Large intestine (tissue), 3 donors: ENCODE measurements around the gene TTC31. TPM values are rescaled to one million over a fixed set of nuclear protein-coding genes. Genes with fewer than 3 reads are reported as not detected.

Experiments used
- DNase-seq, 2 donors: peaks; one replicate each; pipeline versions ENCODE4 v3.0.0 to v3.0.0-alpha.2; 2013
- H3K27ac ChIP-seq: one replicate; pipeline ENCODE4 v1.5.1; 2013; ENCODE audit warnings: low read length
- H3K27me3 ChIP-seq: 2 replicates; pipeline ENCODE4 v1.6.1; 2013; ENCODE audit warnings: low read length; ENCODE audit not compliant: control insufficient read depth, insufficient read depth
- H3K36me3 ChIP-seq: 2 replicates; pipeline ENCODE4 v1.6.1; 2013; ENCODE audit warnings: low read length; ENCODE audit not compliant: control insufficient read depth, insufficient read depth
- H3K4me1 ChIP-seq: one replicate; pipeline ENCODE4 v1.6.1; 2013; ENCODE audit warnings: low read length; ENCODE audit not compliant: control insufficient read depth, insufficient read depth
- H3K4me3 ChIP-seq: one replicate; pipeline ENCODE4 v1.5.1; 2013; ENCODE audit warnings: low read length
- H3K9me3 ChIP-seq: one replicate; pipeline ENCODE4 v1.6.1; 2013; ENCODE audit warnings: mild to moderate bottlenecking, low read depth, low read length, moderate library complexity; ENCODE audit not compliant: control insufficient read depth
- whole genome bisulfite sequencing: methylation state at CpG from one replicate; pipeline ENCODE4 v1.1.5; 2013; ENCODE audit warnings: low lambda C conversion rate; ENCODE audit not compliant: insufficient coverage; 5-methylcytosine and 5-hydroxymethylcytosine counted together
- polyA plus RNA-seq: library from polyadenylated mRNA; unstranded; fragments of 120-200 nt; gene quantifications from one replicate; pipeline ENCODE4 v1.2.1, GENCODE V29; 2013

Gene TTC31
- polyA plus RNA-seq, 1 donor, result 51.4 TPM

DNA sequence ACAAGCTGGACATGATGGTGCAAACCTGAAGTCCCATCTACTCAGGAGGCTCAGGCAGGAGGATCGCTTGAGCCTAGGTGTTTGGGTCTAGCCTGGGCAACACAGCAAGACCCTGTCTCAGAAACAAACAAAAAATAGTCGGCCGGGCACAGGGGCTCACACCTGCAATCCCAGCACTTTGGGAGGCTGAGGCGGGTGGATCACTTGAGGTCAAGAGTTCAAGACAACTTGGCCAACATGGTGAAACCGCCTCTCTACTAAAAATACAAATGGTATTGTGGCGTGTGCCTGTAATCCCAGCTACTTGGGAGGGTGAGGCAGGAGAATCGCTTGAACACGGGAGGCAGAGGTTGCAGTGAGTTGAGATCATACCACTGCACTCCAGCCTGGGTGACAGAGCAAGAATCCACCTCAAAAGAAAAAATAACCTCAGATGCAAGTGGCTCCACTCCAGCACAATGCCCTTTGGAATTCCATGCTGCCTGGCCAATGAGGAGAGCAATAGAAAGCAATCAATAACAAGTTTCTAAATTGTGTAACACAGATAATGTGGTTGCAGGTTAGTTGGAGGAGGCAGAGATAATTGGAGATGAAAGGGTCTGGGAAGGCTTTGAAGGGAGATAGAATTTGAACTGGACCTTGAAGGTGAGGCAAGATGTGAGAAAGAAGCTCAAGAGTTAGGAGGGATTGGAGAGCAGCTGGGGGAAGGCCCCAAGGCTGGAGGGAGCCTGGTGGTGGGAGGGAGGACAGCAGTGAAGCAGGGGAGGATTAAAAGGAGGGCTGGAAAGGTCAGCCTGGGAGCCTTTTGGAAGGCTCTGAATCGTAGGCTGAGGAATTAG, 6.0 kb downstream of the TTC31 start:
- H3K9me3 ChIP-seq, result no peaks in the 10 kb centered on the region
- no peaks in the 10 kb centered on the region for H3K27me3 ChIP-seq
- H3K27ac ChIP-seq, result peak overlapping the region; percentile 88
- peaks cover 56% of the 10 kb centered on the region for H3K36me3 ChIP-seq
- H3K4me1 ChIP-seq, result peaks cover 55% of the 10 kb centered on the region
- no CpG with 5 or more reads among the region's 9 CpGs for WGBS
- H3K4me3 ChIP-seq, result no peak overlapping the region
- DNase-seq, result peak; percentile 91 to 97

- H3K36me3 ChIP-seq, result peaks cover 61% of the 10 kb centered on the region
- WGBS, result no CpG with 5 or more reads among the region's 9 CpGs
- no peak for DNase-seq
Observed at GRCh38 chr2:74489906-74490305, 7.0 kb downstream of the TTC31 start.

GRCh38 chr2:74491648-74492544, 9.0 kb downstream of the TTC31 start:
- H3K4me3 ChIP-seq, result no peak overlapping the region
- peaks cover 55% of the 10 kb centered on the region for H3K36me3 ChIP-seq
- H3K27ac ChIP-seq, result peak overlapping the region; percentile 88
- DNase-seq, result peak in 1 of 2 donors; percentile 81
- H3K9me3 ChIP-seq, result no peaks in the 10 kb centered on the region
- no CpG with 5 or more reads among the region's 12 CpGs for WGBS
- no peaks in the 10 kb centered on the region for H3K27me3 ChIP-seq
- peaks cover 68% of the 10 kb centered on the region for H3K4me1 ChIP-seq

More at GRCh38 chr2:74489906-74490305, 7.0 kb downstream of the TTC31 start:
- Histone ChIP-seq H3K4me1 (peaks cover 55% of the 10 kb centered on the region), H3K27ac (peak overlapping the region; percentile 88), H3K9me3 (no peaks in the 10 kb centered on the region), H3K4me3 (no peak overlapping the region), H3K27me3 (no peaks in the 10 kb centered on the region)

DNA sequence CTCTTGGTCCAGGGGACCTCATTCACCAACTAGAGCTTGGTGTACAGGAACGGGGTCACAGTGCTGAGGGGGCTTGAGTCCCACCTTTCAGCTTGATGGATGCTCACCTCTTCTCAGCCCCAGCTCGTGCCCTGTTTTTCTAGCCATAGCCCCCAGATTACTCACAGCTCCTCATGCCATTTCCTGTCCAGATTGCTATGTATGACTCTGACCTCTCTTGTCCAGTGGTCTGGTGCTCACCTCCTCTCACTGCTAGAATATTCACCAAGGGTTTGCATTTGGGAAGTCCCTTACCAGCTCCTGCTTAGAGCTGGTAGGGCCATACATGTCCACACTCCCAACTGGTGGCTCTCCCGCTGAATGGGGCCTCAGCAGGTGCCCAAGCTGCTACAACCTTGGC, 10.7 kb downstream of the TTC31 start:
- no peak for DNase-seq
- H3K4me1 ChIP-seq, result peaks cover 73% of the 10 kb centered on the region
- no peak overlapping the region for H3K4me3 ChIP-seq
- whole genome bisulfite sequencing, result no CpG with 5 or more reads among the region's 3 CpGs
- H3K9me3 ChIP-seq, result peaks cover 4% of the 10 kb centered on the region
- no peak overlapping the region for H3K27ac ChIP-seq
- peaks cover 49% of the 10 kb centered on the region for H3K36me3 ChIP-seq
- H3K27me3 ChIP-seq, result peaks cover 14% of the 10 kb centered on the region

GRCh38 chr2:74495440-74495839, 12.6 kb downstream of the TTC31 start:
- Histone ChIP-seq H3K36me3 (peaks cover 43% of the 10 kb centered on the region), H3K9me3 (peaks cover 6% of the 10 kb centered on the region), H3K4me3 (no peak overlapping the region), H3K4me1 (peaks cover 58% of the 10 kb centered on the region), H3K27ac (no peak overlapping the region), H3K27me3 (peaks cover 33% of the 10 kb centered on the region)
- no peak for DNase-seq
- WGBS, result no CpG with 5 or more reads among the region's 1 CpG

DNA sequence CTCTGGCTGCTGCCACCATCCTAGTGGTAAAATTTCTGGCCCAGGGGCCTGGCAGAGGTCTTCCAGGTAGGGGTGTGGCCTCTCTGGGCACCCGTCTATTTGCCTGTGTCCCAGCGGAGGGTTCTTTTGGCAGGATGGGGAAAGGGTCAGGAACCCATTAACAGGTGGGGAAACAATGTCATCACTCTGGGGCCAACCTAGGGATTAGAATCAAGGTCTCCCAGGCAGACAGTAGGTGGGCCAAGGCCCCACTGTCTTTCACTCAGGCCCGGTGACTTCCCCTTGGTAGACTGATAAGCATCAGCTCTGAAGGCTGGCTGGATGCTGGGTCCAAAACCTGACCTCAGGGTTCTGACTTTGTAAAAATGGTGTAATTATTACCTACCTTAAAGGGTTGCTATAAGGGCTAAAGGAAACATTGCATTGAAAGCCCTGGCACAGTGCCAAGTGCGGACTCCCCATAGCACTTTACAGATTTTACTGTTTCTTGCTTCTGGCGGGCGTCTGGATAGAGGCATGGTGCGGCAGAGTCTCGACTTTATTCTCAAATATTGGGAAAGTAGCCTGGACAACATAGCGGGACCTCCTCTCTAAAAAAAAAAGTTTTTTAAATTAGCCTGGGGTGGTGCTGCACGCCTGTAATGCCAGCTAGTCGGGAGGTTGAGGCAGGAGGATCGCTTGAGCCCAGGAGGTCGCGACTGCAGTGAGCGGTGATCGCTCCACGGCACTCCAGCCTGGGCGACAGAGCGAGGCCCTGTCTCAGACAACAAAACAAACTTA, 14.3 kb downstream of the TTC31 start:
- peaks cover 27% of the 10 kb centered on the region for H3K36me3 ChIP-seq

GRCh38 chr2:74497777-74498499, 15.1 kb downstream of the TTC31 start:
- peaks cover 52% of the 10 kb centered on the region for H3K27me3 ChIP-seq
- peak in 1 of 2 donors; percentile 72 for DNase-seq
- H3K27ac ChIP-seq, result peak overlapping the region; percentile 97
- peaks cover 37% of the 10 kb centered on the region for H3K4me1 ChIP-seq
- H3K9me3 ChIP-seq, result peaks cover 7% of the 10 kb centered on the region
- no CpG with 5 or more reads among the region's 61 CpGs for WGBS
- H3K4me3 ChIP-seq, result peak overlapping the region; percentile 74
- H3K36me3 ChIP-seq, result peaks cover 19% of the 10 kb centered on the region

More for the DNA sequence above, 14.3 kb downstream of the TTC31 start:
- Histone ChIP-seq H3K9me3 (peaks cover 6% of the 10 kb centered on the region), H3K4me3 (peak overlapping the region; percentile 74), H3K4me1 (peaks cover 45% of the 10 kb centered on the region), H3K27ac (peak overlapping the region; percentile 97), H3K27me3 (peaks cover 44% of the 10 kb centered on the region)
- no CpG with 5 or more reads among the region's 19 CpGs for WGBS
- peak in 1 of 2 donors; percentile 73 for DNase-seq

DNA sequence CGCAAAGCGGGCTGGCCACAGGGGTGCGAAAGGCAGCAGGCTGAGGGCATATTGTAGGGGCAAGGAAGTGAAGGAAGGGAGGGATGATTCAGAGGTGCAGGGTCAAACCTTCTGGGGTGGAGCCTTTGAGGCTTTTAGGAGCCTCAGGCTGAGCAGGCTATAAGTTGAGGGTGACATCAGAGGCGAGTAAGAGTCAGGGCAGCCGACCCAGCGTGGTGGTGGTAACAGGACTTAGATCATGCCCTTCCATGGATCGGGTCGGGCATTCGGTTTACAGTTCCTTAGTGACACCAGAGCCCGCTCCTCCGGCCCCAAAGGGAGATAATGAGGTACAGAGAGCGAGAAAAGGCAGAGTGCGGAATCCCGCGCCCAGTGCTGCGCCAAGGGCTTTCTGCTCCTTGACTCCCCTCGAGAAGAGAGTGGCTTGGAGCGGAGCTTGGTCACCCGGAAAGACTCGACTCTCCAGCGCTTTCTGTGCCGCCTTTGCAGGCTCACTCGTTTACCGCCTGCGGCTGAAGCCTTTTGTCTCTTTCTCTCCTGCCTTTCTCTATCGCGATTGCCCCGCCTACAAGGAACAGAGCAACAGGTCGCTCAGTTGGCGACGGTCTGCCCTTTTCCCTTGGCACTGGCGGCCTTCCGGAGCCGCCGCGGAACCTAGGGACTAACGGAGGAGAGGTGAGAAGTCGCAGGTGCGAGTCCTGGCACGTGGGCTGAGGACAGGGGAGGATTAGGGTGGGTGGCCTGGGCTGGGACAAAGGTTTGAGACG, 15.8 kb downstream of the TTC31 start:
- Histone ChIP-seq H3K36me3 (peaks cover 12% of the 10 kb centered on the region), H3K9me3 (peaks cover 9% of the 10 kb centered on the region), H3K4me1 (peaks cover 33% of the 10 kb centered on the region), H3K27ac (peak overlapping the region; percentile 97), H3K27me3 (peaks cover 54% of the 10 kb centered on the region), H3K4me3 (peak overlapping the region; percentile 74)
- peak in 1 of 2 donors; percentile 71 for DNase-seq
- no CpG with 5 or more reads among the region's 41 CpGs for WGBS
